ENCODE data around the gene PIGZ. TPM values are rescaled to one million over a fixed set of nuclear protein-coding genes. Genes with fewer than 3 reads are reported as not detected.
A peak's percentile ranks its signal among the peaks of the same experiment; 100 is the strongest.

Gene PIGZ
- total and polyA plus RNA-seq, 9 of the 15 experiments (the other 6 are each of a cell fraction or from before 2014, with no cell fraction given) = 0.15 to 1.8 (median 0.76) TPM

- no peak for TF ChIP-seq THAP12 (CRISPR knock-in tag; IDR thresholded peaks at IDR 0.05)
- TF ChIP-seq ZFPM2 (CRISPR knock-in tag; IDR thresholded peaks at IDR 0.05) = no peak
- TF ChIP-seq MYNN (IDR thresholded peaks at IDR 0.05) = no peak
- TF ChIP-seq MYNN (CRISPR knock-in tag; IDR thresholded peaks at IDR 0.05) = no peak
- peak; percentile 48; the same call in 1 of the 2 replicates for TF ChIP-seq OTX1 (CRISPR knock-in tag; IDR thresholded peaks at IDR 0.05)
- no peak for TF ChIP-seq ZBTB2 (IDR thresholded peaks at IDR 0.05)
- TF ChIP-seq, protein P1, sequence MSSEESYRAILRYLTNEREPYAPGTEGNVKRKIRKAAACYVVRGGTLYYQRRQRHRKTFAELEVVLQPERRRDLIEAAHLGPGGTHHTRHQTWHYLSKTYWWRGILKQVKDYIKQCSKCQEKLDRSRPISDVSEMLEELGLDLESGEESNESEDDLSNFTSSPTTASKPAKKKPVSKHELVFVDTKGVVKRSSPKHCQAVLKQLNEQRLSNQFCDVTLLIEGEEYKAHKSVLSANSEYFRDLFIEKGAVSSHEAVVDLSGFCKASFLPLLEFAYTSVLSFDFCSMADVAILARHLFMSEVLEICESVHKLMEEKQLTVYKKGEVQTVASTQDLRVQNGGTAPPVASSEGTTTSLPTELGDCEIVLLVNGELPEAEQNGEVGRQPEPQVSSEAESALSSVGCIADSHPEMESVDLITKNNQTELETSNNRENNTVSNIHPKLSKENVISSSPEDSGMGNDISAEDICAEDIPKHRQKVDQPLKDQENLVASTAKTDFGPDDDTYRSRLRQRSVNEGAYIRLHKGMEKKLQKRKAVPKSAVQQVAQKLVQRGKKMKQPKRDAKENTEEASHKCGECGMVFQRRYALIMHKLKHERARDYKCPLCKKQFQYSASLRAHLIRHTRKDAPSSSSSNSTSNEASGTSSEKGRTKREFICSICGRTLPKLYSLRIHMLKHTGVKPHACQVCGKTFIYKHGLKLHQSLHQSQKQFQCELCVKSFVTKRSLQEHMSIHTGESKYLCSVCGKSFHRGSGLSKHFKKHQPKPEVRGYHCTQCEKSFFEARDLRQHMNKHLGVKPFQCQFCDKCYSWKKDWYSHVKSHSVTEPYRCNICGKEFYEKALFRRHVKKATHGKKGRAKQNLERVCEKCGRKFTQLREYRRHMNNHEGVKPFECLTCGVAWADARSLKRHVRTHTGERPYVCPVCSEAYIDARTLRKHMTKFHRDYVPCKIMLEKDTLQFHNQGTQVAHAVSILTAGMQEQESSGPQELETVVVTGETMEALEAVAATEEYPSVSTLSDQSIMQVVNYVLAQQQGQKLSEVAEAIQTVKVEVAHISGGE (CRISPR knock-in tag; IDR thresholded peaks at IDR 0.05) = peak in 1 of 3 experiments; percentile 87; a peak in 3 of 6 replicates
- no peak for TF ChIP-seq CREBBP (IDR thresholded peaks at IDR 0.05; ENCODE audit: low read depth, low read length)
- TF ChIP-seq MEF2D (tag; conservative IDR thresholded peaks at IDR 0.05; ENCODE audit: low read depth) = no peak
- TF ChIP-seq ELK1 (CRISPR knock-in tag; IDR thresholded peaks at IDR 0.05) = no peak
- TF ChIP-seq CLOCK (CRISPR knock-in tag; IDR thresholded peaks at IDR 0.05; ENCODE audit: borderline replicate concordance) = peak; percentile 23; the same call in 1 of the 2 replicates
- TF ChIP-seq ZNF76 (CRISPR knock-in tag; IDR thresholded peaks at IDR 0.05; ENCODE audit: borderline replicate concordance) = peak; percentile 85
- TF ChIP-seq POLR2G (IDR thresholded peaks at IDR 0.05; ENCODE audit: low read depth, low read length) = peak; percentile 80
- TF ChIP-seq, protein P2, sequence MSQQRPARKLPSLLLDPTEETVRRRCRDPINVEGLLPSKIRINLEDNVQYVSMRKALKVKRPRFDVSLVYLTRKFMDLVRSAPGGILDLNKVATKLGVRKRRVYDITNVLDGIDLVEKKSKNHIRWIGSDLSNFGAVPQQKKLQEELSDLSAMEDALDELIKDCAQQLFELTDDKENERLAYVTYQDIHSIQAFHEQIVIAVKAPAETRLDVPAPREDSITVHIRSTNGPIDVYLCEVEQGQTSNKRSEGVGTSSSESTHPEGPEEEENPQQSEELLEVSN (IDR thresholded peaks at IDR 0.05; ENCODE audit: borderline replicate concordance in 1 of 2, extremely low read depth in 1 of 2, insufficient read depth in 1 of 2, insufficient read length in 1 of 2, low read depth in 1 of 2, low read length in 1 of 2, poor library complexity in 1 of 2, severe bottlenecking in 1 of 2) = peak in 1 of 2 experiments; percentile 63
Observed at GRCh38 chr3:196969134-196969659, 564 bp upstream of the PIGZ start (continued).
